ENCODE results near the gene CLDN7. TPM values are rescaled to one million over a fixed set of nuclear protein-coding genes. Genes with fewer than 3 reads are reported as not detected.

Gene CLDN7
- total RNA-seq, 1 experiment from 2014 or later: 286 TPM

DNA sequence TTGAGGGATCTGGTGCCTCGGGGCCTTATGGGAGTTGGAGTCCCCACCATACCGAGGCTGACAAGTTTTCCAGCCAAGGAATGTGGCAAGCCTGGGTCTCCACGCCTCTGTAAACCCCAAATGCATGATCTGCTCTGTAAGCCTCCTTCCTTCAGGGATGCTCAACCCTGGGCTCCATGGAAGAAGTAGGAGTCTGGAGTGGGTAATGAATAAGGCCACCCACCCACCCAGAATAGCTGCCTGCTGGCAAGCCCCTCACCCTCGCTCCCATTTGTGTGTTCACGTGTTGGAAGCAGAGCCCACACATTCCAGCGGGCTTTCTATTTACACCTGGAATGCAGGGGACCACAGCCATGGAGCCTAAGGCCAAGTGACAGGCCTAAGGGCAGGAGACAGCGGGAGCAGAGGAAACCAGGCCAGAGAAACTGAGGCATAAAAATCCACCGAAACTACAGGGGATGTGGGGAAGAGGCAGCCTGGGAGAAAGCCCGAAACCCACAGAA is 47.1 kb downstream of the CLDN7 start:
- Histone ChIP-seq H2AFZ (ENCODE audit: low read depth, low read length, poor library complexity, severe bottlenecking) (no peak overlapping the region), H3K9me2 (ENCODE audit: insufficient read depth) (no peaks in the 10 kb centered on the region), H3K27me3 (ENCODE audit: insufficient read depth, low read length) (no peaks in the 10 kb centered on the region), H3K79me2 (ENCODE audit: insufficient read depth, low read length) (peaks cover 4% of the 10 kb centered on the region; the same call in 1 of the 2 replicates), H3K9ac (ENCODE audit: low read length) (no peak overlapping the region; the same call in 1 of the 2 replicates), H3K36me3 (ENCODE audit: control insufficient read depth in 1 of 2, insufficient read depth in 2 of 2, low read length in 2 of 2) (no peaks in the 10 kb centered on the region), H4K20me1 (ENCODE audit: insufficient read depth) (no peaks in the 10 kb centered on the region), H3K27ac (ENCODE audit: low read depth, low read length) (peak overlapping the region; percentile 43), H3K4me1 (ENCODE audit: control insufficient read depth in 1 of 2, insufficient read depth in 2 of 2, low read length in 2 of 2) (peaks cover 11 to 57% of the 10 kb centered on the region in 2 experiments; a peak in 3 of 4 replicates), H3K9me3 (ENCODE audit: control insufficient read depth in 1 of 2, insufficient read depth in 1 of 2, low read depth in 1 of 2, low read length in 2 of 2) (no peaks in the 10 kb centered on the region), H3K4me3 (replicated peaks in 1 of 2; ENCODE audit: low read depth in 1 of 2, low read length in 2 of 2) (peak overlapping the region in 1 of 2 experiments; percentile 50; a peak in 2 of 4 replicates), H3K4me2 (ENCODE audit: low read length) (peak overlapping the region; percentile 68)
- no TSS peak for BruUV-seq (replicated peaks)
- DNase-seq (ENCODE audit: low read depth, low spot score) (no peak), ATAC-seq (no peak)
- intact Hi-C loops (cut with micrococcal nuclease): no loop called here
- CTCF ChIA-PET: interaction anchor here (1.2 to 2.7 kb wide), 2 partner anchors 169 to 180 kb away, joined by 3 to 19 read pairs; partner anchors contain the start of gene SLC16A13
- POLR2A ChIA-PET: interaction anchor here (0.5 to 1.3 kb wide), 3 partner anchors 23 to 67 kb away, joined by 3 to 4 read pairs (median 3); partner anchors contain the start of gene GABARAP
- RAD21 ChIA-PET (ENCODE audit: low non-redundant PET in 1 of 2, low total read pairs in 2 of 2, uncharacterized antibody in 2 of 2, unreplicated experiment in 2 of 2): no interaction called here
- TF ChIP-seq, protein P1, sequence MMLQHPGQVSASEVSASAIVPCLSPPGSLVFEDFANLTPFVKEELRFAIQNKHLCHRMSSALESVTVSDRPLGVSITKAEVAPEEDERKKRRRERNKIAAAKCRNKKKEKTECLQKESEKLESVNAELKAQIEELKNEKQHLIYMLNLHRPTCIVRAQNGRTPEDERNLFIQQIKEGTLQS (IDR thresholded peaks at IDR 0.05): no peak
- TF ChIP-seq CEBPB (IDR thresholded peaks at IDR 0.05; ENCODE audit: low read depth) (no peak), SIN3A (IDR thresholded peaks at IDR 0.05; ENCODE audit: low read depth) (no peak), ELF1 (IDR thresholded peaks at IDR 0.05; ENCODE audit: borderline replicate concordance, low read depth) (no peak), CBX3 (IDR thresholded peaks at IDR 0.05; ENCODE audit: low read depth) (no peak), SP1 (IDR thresholded peaks at IDR 0.05; ENCODE audit: low read depth) (no peak), POLR2AphosphoS5 (IDR thresholded peaks at IDR 0.05; ENCODE audit: low read depth, low read length) (no peak), RAD21 (IDR thresholded peaks at IDR 0.05; ENCODE audit: low read depth) (no peak), SRF (IDR thresholded peaks at IDR 0.05; ENCODE audit: low read depth) (no peak), FOSL1 (IDR thresholded peaks at IDR 0.05; ENCODE audit: low read depth) (no peak), EGR1 (IDR thresholded peaks at IDR 0.05; ENCODE audit: low read depth) (no peak), ZNF274 (IDR thresholded peaks at IDR 0.05; ENCODE audit: low read depth, low read length) (no peak), EZH2 (IDR thresholded peaks at IDR 0.05) (no peak), TCF7L2 (IDR thresholded peaks at IDR 0.05; ENCODE audit: borderline replicate concordance, extremely low read depth, insufficient read depth, insufficient read length) (no peak), ZFX (IDR thresholded peaks at IDR 0.05) (no peak)
- TF ChIP-seq, protein P2, sequence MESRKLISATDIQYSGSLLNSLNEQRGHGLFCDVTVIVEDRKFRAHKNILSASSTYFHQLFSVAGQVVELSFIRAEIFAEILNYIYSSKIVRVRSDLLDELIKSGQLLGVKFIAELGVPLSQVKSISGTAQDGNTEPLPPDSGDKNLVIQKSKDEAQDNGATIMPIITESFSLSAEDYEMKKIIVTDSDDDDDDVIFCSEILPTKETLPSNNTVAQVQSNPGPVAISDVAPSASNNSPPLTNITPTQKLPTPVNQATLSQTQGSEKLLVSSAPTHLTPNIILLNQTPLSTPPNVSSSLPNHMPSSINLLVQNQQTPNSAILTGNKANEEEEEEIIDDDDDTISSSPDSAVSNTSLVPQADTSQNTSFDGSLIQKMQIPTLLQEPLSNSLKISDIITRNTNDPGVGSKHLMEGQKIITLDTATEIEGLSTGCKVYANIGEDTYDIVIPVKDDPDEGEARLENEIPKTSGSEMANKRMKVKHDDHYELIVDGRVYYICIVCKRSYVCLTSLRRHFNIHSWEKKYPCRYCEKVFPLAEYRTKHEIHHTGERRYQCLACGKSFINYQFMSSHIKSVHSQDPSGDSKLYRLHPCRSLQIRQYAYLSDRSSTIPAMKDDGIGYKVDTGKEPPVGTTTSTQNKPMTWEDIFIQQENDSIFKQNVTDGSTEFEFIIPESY (IDR thresholded peaks at IDR 0.05; ENCODE audit: extremely low read depth, insufficient replicate concordance, low read length): no peak
- TF ChIP-seq, protein P3, sequence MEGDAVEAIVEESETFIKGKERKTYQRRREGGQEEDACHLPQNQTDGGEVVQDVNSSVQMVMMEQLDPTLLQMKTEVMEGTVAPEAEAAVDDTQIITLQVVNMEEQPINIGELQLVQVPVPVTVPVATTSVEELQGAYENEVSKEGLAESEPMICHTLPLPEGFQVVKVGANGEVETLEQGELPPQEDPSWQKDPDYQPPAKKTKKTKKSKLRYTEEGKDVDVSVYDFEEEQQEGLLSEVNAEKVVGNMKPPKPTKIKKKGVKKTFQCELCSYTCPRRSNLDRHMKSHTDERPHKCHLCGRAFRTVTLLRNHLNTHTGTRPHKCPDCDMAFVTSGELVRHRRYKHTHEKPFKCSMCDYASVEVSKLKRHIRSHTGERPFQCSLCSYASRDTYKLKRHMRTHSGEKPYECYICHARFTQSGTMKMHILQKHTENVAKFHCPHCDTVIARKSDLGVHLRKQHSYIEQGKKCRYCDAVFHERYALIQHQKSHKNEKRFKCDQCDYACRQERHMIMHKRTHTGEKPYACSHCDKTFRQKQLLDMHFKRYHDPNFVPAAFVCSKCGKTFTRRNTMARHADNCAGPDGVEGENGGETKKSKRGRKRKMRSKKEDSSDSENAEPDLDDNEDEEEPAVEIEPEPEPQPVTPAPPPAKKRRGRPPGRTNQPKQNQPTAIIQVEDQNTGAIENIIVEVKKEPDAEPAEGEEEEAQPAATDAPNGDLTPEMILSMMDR (IDR thresholded peaks at IDR 0.05 in 2 of 3, conservative IDR thresholded peaks at IDR 0.05 in 1 of 3; ENCODE audit: borderline replicate concordance in 1 of 3, insufficient read depth in 1 of 3, low read depth in 2 of 3, low read length in 2 of 3): no peak

All from HCT116 (cell line).